Measurements from ENCODE around the gene GRHL3.
A peak's percentile ranks its signal among the peaks of the same experiment; 100 is the strongest.

Gene GRHL3

GRCh38 chr1:24374891-24375786 lies 56.0 kb downstream of the GRHL3 start:
- peak; percentile 24 for DNase-seq (ENCODE audit: low read depth)

DNA sequence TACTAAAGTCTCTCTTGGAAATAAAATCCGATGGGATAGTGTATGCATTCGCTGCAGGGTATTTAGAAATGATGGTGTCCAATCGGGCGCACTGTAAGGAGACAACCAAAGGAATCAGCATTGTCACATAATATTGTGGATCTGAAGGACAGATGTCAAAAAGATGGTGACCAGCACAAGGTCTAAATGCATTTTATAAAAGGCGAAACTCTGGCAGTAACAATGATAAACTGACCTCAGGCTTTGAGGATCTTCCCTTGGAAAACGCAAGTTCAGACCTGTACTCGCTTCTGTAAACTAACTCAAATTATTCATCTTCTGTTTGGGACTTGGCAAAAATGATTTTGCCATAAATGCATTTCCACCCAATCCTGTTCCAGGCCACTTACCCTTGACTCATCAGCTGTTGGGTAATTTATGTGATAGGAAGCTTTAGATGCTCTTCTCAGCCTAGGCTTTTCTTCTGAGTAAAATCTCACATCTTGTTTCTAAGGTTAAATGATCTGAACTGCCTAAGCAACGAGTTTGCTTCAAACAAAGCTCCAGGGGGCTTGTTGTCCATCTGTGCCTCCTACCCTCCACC lies 60.7 kb downstream of the GRHL3 start:
- peak; percentile 85 for DNase-seq (ENCODE audit: low read depth)

- no peak for DNase-seq (ENCODE audit: low read depth)
These were observed 61.4 kb downstream of the GRHL3 start for GRCh38 chr1:24380508-24380907.

- DNase-seq (ENCODE audit: low read depth) = no peak
These were observed 62.1 kb downstream of the GRHL3 start for GRCh38 chr1:24381256-24381655.

DNA sequence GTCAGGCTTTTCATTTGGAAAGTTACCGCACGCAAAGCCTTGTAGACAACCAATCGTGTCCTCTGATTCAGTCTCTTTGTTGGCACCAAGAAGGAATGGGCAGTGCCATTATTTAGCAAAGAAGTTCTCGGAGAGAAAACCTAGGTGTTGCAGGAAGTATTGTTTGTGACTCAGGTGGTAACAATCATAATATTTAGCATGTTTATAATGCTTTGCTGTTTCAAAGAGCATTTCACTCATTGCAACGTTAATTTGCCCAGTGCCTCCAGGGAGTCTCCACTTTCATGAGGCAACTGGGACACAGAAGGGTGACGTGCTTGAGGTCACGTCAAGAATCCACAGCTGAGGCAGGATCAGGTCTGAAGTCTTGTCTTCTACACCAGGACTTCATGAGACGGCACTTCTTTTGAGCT lies 63.0 kb downstream of the GRHL3 start:
- DNase-seq (ENCODE audit: low read depth) = no peak

DNA sequence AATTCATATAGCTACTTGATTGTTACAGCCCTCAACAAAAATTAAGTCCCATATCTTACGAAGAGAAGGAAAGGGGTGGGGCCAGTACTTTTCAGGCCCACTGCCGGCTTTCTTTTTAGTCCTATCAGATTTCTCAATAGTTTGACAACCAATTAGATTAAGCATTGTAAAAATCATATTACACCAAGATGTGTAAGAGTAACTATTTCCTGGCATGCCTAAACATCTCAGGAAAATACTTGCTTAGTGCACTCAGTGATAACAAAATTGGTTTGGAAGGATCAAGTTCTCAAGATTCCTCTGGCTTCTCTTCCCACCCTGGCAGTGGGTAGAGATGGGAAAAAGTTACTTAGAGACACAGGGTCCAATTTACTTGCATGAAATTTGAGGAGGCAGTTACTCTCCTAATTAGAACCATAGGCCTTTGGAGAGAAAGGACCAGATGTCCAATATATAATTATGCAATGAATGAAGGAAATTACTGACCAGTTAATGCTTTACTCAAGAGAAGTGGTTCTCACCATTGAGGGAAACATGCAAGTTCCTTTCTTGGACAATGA lies 64.3 kb downstream of the GRHL3 start:
- no peak for DNase-seq (ENCODE audit: low read depth)

GRCh38 chr1:24384251-24385090 lies 65.3 kb downstream of the GRHL3 start:
- DNase-seq (ENCODE audit: low read depth) = peak; percentile 91

- DNase-seq (ENCODE audit: low read depth) = peak; percentile 62
These were observed 66.2 kb downstream of the GRHL3 start for GRCh38 chr1:24385160-24385940.

DNA sequence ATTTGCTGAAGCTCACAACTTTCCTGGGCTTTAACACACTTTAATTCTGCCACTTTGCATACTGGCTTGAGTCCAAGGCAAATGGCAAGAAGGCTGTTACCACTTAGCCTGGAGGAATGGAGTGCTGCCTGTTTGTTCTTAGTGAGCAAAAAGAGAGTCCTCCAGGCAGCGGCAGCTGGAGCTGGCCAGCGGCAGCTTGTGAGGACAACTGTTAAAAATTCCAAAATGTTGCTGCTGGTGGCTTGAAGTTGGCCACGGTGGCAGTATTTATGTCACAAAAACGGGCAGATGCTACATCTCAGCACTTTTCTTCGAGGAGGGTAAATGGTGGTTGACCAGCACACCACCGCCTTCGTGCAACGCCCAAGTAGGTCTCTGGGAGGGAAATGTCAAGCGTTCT lies 67.1 kb downstream of the GRHL3 start:
- no peak for DNase-seq (ENCODE audit: low read depth)

DNA sequence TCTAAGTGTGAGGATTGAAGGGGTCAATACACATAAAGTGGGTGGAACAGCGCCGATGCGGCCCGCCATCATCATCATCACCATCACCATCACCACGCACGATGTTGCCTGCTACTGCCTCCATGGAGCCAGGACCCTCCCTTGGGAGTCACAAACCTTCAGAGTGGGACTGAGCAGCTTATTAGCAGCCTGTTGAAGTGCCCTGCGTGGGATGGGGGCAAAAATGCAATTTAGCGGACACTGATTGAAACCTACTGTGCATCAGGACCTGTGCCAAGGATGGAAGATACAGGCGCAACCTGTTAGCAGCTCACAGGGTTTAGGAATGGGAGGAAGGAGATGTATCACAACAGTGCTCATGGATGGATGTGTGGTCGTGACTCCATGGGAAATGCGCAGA lies 67.8 kb downstream of the GRHL3 start:
- no peak for DNase-seq (ENCODE audit: low read depth)

DNA sequence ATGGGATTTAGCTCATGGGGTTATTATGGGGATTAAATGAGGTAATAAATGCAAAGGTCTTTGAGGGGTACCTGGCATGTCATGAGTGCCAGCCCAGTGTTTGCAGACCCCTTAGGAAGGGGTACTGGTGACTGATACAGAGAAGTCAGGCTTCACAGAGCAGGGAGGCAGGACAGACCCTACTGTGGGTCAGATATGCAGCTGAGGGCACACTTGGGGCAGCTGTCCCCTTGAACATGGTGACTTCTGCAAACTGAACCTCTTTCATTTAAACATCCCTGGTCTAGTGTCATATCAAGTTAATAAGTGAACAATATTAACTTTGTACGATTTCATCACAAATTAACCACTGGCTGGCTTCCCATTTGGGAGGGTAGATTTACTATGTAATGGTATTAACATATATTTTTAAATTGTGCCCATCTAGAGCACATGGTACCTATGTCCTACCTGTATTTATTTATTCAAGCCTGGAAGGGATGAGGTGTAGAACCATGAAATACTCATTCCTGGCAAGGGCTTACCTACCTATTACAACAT lies 68.5 kb downstream of the GRHL3 start:
- DNase-seq (ENCODE audit: low read depth) = no peak

GRCh38 chr1:24388331-24388885 lies 69.3 kb downstream of the GRHL3 start:
- DNase-seq (ENCODE audit: low read depth) = no peak

DNA sequence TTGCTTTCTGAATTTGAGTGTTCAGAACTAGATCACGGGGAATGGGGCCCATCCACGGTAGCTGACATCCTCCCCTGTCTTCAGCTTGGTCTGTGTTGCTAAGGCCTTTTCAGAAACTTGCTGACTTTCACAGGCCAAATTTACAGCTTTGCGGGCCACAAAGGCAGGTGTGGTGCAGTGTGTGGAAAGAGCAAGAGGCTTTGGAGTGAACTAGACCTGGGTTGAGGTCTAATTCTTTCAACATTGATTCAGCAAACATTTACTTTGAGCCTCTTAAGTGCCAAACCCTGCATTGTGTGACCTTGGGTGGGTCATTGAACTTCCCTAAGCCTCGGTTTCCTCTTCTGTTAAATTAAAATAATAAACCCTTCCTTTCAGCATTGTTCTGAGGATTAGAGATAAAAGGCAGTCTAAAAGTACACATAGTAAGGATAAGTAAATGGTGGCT lies 70.1 kb downstream of the GRHL3 start:
- DNase-seq (ENCODE audit: low read depth) = no peak

DNA sequence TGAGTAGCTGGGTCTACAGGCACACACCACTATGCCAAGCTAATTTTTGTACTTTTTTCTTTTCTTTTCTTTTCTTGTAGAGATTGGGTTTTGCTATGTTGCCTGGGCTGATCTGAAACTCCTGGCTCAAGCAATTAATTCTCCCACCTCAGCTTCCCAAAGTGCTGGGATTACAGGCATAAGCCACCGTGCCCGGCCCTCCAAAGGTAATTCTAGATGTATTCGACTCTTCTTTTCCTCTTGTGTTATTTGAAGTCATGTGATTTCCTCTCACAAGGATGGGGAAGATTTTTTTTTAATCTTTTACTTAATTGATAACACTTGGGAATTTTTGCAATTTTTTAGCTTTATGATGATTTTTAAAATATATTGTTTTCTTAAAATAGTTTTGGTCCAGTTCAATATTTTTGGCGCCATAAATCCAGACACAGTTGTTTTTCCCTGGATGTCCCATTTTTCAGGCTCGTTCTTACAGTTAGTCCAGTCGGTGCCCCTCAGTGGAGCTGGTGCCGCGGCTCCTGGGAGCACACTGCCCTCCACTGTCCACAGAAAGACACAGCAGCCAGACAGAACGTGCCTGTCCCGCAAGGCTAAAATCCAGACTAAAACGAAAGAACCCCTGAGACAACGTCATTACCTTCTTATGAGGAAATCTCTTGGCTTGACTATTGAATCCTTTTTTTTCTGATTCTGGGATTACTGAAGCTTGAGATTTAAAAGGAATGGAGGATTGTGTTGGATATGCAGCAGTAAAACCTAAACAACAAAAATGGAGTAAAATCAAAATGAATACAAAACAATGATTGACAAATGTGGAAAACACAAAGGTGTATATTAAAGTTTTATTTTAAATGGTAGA lies 72.0 kb downstream of the GRHL3 start:
- DNase-seq (ENCODE audit: low read depth) = peak; percentile 86

DNA sequence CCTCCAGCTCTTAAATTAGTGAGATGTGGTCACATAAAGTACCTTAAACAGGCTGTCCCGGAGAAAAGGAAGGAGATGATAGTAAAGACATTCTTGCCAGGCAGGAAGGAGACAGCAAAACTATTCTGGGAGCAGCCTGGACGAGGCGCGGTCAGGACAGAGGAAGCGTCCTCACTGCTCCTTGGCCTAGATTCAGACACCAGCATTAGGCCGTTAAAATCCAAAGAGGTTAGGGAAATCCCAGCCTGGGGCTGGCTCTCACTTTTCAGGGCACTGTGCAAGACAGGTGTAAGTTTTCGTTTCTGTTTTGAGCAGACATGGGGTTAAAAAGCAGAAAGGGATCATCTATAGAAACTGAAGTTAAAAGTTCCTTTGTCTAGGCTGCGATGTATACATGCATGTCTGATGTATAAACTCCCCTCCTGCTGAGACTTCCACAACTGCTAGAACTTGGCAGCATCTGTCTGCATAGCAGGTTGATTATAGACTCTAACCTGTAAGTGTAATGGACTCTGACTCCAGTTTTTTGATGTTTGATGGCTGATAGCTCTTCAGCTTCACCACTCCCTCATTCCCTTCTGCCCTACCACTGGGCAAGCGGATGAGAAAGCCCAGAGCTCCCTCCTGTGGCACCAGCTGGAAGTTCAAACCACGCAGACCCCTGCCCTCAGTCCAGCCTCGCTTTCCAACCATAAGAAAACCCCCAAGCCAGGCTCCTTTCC lies 72.9 kb downstream of the GRHL3 start:
- peak; percentile 54 for DNase-seq (ENCODE audit: low read depth)

DNA sequence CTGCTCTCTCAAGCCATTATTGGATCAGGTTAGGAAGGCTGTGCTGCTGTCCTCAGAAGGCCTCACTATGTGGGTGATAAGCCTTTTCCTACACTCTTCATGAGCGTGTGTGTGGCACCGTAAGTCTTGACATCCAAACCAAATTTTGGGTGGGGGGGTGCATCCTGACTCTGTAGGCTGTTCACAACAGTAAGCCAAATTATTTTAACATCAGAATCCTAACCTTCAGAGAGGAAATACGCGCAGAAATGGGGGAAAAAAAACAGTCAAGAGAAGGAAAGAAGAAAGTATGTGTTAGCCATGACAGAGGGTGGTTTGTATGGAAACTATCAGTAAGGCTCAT lies 73.4 kb downstream of the GRHL3 start:
- DNase-seq (ENCODE audit: low read depth) = no peak

DNA sequence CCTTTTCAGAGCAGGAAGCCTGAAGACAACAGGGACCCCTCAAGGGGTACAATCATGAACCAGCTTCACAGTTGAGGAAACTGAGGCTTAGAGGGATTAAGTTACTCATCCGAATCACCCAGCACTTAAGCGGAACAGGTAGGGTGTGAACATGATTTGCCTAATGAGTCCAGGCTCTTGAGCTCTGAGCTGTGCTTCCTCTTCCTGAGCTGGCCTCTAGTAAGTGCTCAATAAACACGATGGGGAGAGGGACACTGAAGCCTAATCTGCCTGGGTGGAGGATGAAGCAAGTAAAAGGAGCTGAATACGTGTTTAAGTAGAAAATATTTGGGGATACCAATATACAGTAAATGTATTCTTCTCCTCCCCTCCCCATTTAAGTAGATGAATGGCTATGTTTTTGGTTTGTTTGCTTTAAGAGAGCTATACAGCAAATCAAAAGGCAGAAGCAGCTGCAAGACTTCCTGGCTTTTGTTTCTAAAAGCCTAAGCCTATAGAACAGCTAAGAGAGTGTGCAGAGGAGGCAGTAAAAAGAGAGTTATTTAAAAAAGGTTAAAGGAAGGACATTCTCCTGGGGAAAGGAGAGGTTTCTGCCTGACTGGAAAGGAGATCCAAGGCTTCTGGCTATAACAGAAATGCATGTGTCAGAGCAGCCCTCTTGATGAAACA lies 74.0 kb downstream of the GRHL3 start:
- no peak for DNase-seq (ENCODE audit: low read depth)

GRCh38 chr1:24393892-24394291 lies 74.7 kb downstream of the GRHL3 start:
- peak; percentile 43 for DNase-seq (ENCODE audit: low read depth)

- peak; percentile 34 for DNase-seq (ENCODE audit: low read depth)
These were observed 80.9 kb downstream of the GRHL3 start for GRCh38 chr1:24400065-24400464.
